Parathyroid adenoma (tissue), 2 donors: ENCODE results near the gene SAPCD2.

Experiments used
- H2AFZ ChIP-seq: fragments of 300-600 bp; sonication (generic); one replicate; pipeline ENCODE4 v1.7.0; 2017; ENCODE audit warnings: antibody characterized with exemption, mild to moderate bottlenecking
- H3K27ac ChIP-seq: fragments of 300-600 bp; sonication (generic); one replicate; pipeline ENCODE4 v1.7.0; 2017
- H3K27me3 ChIP-seq: fragments of 300-600 bp; sonication (generic); one replicate; pipeline ENCODE4 v1.7.0; 2017; ENCODE audit warnings: low read length; ENCODE audit not compliant: control insufficient read depth, insufficient read depth
- H3K36me3 ChIP-seq: fragments of 300-600 bp; sonication (generic); one replicate; pipeline ENCODE4 v1.7.0; 2017; ENCODE audit warnings: low read length; ENCODE audit not compliant: control insufficient read depth, insufficient read depth
- H3K4me1 ChIP-seq: fragments of 300-600 bp; sonication (generic); one replicate; pipeline ENCODE4 v1.7.0; 2017; ENCODE audit warnings: control low read depth
- H3K4me2 ChIP-seq: fragments of 300-600 bp; sonication (generic); one replicate; pipeline ENCODE4 v1.7.0; 2017; ENCODE audit warnings: low read length
- H3K4me3 ChIP-seq: fragments of 300-600 bp; sonication (generic); one replicate; pipeline ENCODE4 v1.7.0; 2017; ENCODE audit warnings: low read depth, low read length
- H3K79me2 ChIP-seq: fragments of 300-600 bp; sonication (generic); one replicate; pipeline ENCODE4 v1.7.0; 2017; ENCODE audit warnings: control low read depth
- H3K9ac ChIP-seq: fragments of 300-600 bp; sonication (generic); one replicate; pipeline ENCODE4 v1.7.0; 2017; ENCODE audit warnings: mild to moderate bottlenecking
- H3K9me3 ChIP-seq: fragments of 300-600 bp; sonication (generic); one replicate; pipeline ENCODE4 v1.7.0; 2017; ENCODE audit warnings: low read length; ENCODE audit not compliant: control insufficient read depth
- TF ChIP-seq, protein P1 (sequence below): fragments of 300-600 bp; sonication (generic); IDR thresholded peaks from one replicate; pipeline ENCODE4 v1.7.0; 2017; ENCODE audit warnings: antibody characterized with exemption, mild to moderate bottlenecking
- donor health status: primary hyperparathyroidism.

The SAPCD2 gene

DNA sequence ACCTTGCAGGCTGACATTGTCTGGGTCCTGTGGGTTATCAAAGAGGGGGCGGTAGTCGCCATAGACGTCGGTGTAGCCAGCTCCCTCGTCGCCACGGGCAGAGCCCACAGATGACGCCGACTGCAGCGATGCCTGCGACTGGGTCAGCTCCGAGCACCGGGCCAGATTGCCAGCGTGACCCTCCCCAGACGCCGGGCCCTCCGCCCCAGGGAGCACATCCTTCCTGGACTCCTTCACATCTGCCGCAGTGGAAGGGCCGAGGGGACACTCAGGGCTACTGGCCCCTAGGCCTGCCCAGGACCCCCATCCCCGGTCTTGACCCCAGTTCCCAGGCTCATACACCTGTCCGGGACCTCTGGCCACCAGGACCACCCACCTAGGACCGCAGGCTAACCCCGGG is 56.2 kb downstream of the SAPCD2 start:
- no peaks in the 10 kb centered on the region for H3K79me2 ChIP-seq
- no peak overlapping the region for H3K4me2 ChIP-seq
- H3K27ac ChIP-seq, result no peak overlapping the region
- H3K9ac ChIP-seq, result no peak overlapping the region
- H3K4me3 ChIP-seq, result no peak overlapping the region
- no peak overlapping the region for H2AFZ ChIP-seq
- H3K4me1 ChIP-seq, result no peaks in the 10 kb centered on the region
- no peaks in the 10 kb centered on the region for H3K36me3 ChIP-seq
- TF ChIP-seq, protein P1, sequence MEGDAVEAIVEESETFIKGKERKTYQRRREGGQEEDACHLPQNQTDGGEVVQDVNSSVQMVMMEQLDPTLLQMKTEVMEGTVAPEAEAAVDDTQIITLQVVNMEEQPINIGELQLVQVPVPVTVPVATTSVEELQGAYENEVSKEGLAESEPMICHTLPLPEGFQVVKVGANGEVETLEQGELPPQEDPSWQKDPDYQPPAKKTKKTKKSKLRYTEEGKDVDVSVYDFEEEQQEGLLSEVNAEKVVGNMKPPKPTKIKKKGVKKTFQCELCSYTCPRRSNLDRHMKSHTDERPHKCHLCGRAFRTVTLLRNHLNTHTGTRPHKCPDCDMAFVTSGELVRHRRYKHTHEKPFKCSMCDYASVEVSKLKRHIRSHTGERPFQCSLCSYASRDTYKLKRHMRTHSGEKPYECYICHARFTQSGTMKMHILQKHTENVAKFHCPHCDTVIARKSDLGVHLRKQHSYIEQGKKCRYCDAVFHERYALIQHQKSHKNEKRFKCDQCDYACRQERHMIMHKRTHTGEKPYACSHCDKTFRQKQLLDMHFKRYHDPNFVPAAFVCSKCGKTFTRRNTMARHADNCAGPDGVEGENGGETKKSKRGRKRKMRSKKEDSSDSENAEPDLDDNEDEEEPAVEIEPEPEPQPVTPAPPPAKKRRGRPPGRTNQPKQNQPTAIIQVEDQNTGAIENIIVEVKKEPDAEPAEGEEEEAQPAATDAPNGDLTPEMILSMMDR, result no peak
- no peaks in the 10 kb centered on the region for H3K9me3 ChIP-seq
- H3K27me3 ChIP-seq, result no peaks in the 10 kb centered on the region

DNA sequence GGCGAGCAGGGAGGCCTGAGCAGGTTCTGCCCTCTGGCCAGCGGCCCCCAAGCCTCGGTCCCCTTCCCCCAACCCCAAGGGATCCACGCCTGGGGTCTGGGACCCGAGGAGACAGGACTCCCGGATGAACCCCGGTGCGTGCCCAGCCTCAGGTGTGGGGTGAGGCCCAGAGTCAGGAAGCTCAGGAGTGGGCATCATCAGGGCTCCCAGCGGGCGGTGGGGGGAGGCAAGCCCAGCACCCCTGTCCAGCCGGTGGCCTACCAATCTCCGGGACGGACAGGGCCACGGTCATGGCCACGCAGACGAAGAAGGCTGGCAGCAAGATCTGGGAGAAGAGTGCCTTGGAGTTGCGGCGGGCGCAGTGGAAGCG is 56.8 kb downstream of the SAPCD2 start:
- H3K27ac ChIP-seq, result no peak overlapping the region
- no peak overlapping the region for H3K9ac ChIP-seq
- H3K4me3 ChIP-seq, result no peak overlapping the region
- H3K79me2 ChIP-seq, result no peaks in the 10 kb centered on the region
- no peak overlapping the region for H2AFZ ChIP-seq
- TF ChIP-seq, protein P1, result no peak
- no peaks in the 10 kb centered on the region for H3K4me1 ChIP-seq
- H3K36me3 ChIP-seq, result no peaks in the 10 kb centered on the region
- H3K27me3 ChIP-seq, result no peaks in the 10 kb centered on the region
- H3K9me3 ChIP-seq, result no peaks in the 10 kb centered on the region
- H3K4me2 ChIP-seq, result no peak overlapping the region

DNA sequence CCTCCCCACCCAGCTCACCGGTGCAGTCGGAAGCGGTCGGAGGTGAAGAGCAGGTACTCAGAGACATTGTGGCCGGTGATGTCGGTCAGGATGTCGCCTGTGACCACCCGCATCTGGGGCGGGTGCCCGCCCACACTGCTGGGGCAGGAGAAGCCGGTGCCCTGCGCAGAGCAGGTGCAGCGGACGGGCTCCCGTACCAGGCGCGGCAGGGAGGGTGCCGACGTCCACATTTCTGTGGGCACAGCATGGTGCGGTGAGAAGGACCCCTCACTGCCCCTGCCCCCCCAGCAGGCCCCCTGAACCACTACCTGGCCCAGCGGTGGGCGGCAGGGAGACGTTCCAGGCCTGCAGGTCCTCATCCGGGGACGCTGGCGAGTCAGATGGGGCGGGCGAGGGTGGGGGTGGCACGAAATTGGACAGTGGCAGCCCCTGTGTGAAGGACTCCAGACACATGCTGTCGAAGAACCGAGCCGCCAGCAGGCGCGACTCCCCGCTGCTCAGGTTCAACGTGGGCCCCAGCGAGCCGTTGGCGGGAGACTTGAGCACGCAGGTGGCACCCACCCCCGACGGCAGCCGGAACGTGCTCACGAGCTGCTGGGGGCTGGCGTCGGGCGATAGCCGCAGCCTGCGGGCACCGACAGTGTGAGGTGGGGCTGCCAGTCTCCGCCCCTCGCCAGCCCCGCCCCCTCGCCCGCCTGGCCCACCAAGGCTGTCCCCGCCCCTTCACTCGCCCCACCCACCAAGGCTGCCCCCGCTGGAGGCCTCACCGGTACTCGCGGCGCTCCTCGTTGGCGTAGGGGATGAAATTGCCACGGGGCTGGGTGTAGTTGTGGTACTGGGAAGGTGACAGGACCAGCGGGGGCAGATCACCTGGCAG is 57.4 kb downstream of the SAPCD2 start:
- H3K27me3 ChIP-seq, result no peaks in the 10 kb centered on the region
- no peaks in the 10 kb centered on the region for H3K36me3 ChIP-seq

More for the DNA sequence above, 57.4 kb downstream of the SAPCD2 start:
- TF ChIP-seq, protein P1, result no peak
- no peaks in the 10 kb centered on the region for H3K9me3 ChIP-seq
- H3K79me2 ChIP-seq, result no peaks in the 10 kb centered on the region
- no peak overlapping the region for H2AFZ ChIP-seq
- no peak overlapping the region for H3K4me2 ChIP-seq
- H3K4me1 ChIP-seq, result no peaks in the 10 kb centered on the region
- no peak overlapping the region for H3K27ac ChIP-seq
- no peak overlapping the region for H3K4me3 ChIP-seq
- no peak overlapping the region for H3K9ac ChIP-seq
